ENCODE results near the gene TSPAN33.
"Not testable (repeated sequence)": the region's sequence is repeated elsewhere in the genome, so short reads cannot be mapped to it uniquely, and the experiment has no call there.

TSPAN33 gene

GRCh38 chr7:129173861-129174260 lies 29.4 kb downstream of the TSPAN33 start:
- DNase-seq, result not testable (repeated sequence)

GRCh38 chr7:129176916-129177710 lies 32.6 kb downstream of the TSPAN33 start:
- DNase-seq, result no peak

DNA sequence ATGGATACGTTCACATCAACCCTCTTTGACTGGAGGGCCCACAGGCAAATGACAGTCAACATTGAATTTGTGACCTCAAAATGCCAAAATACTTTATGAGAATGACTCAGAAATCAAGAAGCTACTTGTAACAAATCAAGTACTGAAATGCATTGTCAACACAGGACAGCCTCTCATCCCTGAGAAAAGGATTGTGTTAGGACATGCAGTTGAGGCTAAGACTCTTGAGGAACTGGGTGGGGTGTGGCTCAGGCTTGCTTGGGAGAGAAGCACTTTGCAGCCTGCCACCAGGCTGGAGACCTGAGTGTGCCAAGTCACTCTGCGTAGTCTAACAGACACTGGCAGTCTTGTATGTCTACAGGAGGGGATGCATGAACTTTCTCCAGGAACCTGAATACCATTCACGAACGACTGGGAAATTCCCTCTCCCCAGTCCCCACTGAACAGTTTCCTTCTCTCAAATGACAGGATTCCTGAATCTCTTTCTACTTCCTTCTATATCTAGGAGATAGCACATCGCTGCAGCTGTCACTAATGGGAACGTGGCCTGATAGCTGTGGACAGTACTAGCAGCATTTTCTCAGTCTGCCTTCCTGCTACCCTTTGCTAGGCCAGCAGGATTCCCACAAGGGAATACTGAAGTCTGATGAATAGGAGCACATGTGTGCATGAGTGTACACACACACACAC lies 40.6 kb downstream of the TSPAN33 start:
- peak; percentile 13 for DNase-seq

DNA sequence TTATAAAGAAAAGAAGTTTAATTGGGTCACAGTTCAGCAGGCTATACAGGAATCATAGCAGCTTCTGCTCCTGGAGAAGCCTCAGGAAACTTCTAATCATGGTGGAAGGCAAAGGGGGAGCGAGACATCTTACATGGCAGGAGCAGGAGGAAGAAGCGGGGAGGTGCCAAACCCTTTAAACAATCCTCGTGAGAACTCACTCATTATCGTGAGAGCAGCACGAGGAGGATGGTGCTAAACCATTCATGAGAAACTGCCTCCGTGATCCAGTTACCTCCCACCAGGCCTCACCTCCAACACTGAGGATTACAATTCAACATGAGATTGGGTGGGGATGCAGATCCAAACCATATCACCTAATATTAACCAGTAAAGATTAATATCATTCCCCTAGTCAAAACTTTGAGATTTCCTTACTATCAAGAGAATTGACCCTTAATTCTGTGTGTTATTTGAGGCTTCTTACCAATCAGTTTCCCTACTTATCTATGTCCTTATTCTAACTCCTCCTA lies 42.3 kb downstream of the TSPAN33 start:
- DNase-seq, result no peak

- no peak for DNase-seq
These were observed 43.3 kb downstream of the TSPAN33 start for GRCh38 chr7:129187681-129188371.

DNA sequence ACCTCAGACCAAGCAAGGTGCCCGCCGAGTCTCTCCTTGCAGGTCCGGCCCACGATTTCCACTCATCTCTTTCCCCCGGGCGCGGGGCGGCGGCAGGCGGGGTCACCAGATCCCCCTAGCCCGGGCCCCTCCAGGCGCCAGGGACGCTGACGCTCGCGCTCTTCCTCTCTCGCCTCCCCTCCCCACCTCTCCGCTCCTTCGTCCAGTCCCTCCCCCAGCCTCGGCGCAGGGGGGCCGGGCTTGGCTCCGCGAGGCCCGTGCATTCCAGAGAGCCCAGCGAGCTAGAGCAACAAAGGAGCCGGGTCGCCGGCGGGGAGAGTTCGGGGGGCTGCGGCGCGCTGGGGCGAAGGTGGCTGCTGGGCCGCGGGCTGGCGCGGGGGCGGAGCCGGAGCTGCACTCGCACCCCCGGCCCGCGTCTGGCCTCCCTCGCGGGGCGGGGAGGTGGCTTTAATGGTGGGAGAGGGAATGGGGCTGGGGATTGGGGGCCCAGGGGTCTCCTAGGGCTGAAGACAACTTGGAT lies 43.9 kb downstream of the TSPAN33 start, which contains the start of gene SMO:
Gene SMO (plus strand): TSS at position 262 of the 520 bp plus-strand sequence. CDS start 519 bp downstream, outside the sequence.
- DNase-seq, result peak; percentile 92

GRCh38 chr7:129188892-129189660 lies 44.6 kb downstream of the TSPAN33 start:
- peak; percentile 71 for DNase-seq

- no peak for DNase-seq
These were observed 45.3 kb downstream of the TSPAN33 start for GRCh38 chr7:129189661-129190310.

DNA sequence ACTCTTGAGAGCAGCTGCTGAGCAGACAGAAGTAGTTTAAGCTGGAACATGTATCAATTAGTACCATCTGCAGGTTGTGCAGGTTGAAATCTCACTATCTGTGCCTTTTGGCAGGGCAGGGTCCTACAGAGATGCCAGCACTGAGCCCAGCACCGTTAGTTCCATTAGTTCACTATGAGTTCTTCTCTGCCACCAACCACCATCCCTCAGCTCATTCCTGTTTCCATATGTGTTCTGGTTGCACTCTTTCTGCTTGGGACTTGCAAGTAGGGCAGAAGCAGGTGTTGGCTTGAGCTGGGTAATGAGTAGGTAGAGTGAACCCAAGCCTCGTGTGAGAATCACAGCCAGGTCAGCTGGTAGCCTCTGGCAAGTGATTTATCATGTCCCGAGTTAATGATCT lies 46.8 kb downstream of the TSPAN33 start:
- no peak for DNase-seq

- no peak for DNase-seq
These were observed 49.4 kb downstream of the TSPAN33 start for GRCh38 chr7:129193892-129194291.

DNA sequence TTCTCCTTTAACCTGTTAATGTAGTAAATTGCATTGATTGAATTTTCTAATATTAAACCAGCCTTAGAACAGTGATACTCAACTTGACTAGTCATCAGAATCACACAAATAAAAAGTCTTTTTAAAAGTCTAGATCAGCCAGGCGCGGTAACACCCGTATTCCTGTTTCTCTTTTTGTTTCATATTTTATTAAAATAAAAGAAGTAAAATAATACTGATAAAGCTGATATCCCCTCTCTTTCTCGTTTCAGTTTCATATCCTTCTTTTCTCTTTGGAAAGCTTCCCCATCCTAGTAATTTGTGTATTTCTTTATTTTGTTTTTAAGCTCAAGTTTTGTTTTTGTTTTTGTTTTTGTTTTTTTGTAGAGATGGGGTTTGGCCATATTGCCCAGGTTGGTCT lies 53.3 kb downstream of the TSPAN33 start:
- no peak for DNase-seq

DNA sequence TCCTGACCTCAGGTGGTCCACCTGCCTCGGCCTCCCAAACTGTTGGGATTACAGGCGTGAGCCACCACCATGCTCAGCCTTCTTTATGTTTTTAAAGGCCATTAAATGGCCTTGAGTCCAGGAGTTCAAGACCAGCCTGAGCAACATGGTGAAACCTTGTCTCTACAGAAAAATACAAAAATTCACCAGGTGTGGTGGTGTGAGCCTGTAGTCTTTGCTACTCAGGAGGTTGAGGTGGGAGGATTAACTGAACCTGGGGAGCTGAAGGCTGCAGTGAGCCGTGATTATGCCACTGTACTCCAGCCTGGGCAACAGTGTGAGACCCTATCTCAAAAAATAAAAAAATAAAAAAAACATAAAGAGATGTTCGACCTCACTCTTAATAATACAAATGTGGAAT lies 54.9 kb downstream of the TSPAN33 start:
- no peak for DNase-seq

GRCh38 chr7:129202058-129202777 lies 57.7 kb downstream of the TSPAN33 start:
- DNase-seq, result no peak

DNA sequence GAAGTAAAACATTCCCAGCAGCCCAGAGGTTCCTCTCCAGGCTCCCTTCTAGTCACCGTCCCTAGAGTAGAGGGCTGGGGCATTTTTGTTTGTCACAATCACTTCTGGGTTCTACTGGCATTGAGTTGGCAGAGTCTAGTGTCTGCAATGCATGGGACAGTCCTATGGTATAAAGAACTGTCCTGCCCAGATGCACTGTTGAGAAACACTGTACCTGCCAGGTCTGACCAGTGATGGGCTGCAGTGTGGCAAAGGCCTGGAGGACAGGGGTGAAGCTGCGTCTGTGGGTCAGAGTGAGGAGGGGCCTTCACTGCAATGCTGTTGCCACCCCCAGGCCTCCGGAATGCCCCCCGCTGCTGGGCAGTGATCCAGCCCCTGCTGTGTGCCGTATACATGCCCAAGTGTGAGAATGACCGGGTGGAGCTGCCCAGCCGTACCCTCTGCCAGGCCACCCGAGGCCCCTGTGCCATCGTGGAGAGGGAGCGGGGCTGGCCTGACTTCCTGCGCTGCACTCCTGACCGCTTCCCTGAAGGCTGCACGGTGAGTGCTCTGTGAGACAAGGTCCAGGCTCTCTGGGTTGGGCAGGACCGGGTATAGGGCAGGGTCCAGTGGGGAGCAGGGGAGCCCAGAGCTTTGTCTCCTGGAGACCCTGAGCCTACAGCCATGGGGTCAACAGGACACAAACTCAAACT lies 58.7 kb downstream of the TSPAN33 start:
- DNase-seq, result no peak

GRCh38 chr7:129205126-129205818 lies 60.8 kb downstream of the TSPAN33 start:
- DNase-seq, result no peak

GRCh38 chr7:129205987-129206785 lies 61.7 kb downstream of the TSPAN33 start:
- no peak for DNase-seq

DNA sequence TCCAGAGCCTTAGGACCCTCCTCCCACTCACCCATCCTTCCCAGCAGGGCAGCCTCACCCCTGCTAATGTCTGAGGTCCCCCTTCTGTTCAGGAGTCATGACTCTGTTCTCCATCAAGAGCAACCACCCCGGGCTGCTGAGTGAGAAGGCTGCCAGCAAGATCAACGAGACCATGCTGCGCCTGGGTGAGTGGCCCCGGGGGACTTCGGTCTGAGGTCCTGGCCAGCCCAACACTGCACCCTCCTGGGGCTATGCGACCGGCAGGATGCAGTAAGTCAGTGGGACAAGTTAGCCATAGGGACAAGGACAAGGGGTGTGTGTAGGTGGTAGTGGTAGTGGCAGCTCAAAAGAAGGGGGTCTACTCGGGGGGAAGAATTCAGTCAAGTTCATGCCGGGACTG lies 64.2 kb downstream of the TSPAN33 start:
- DNase-seq, result no peak

DNA sequence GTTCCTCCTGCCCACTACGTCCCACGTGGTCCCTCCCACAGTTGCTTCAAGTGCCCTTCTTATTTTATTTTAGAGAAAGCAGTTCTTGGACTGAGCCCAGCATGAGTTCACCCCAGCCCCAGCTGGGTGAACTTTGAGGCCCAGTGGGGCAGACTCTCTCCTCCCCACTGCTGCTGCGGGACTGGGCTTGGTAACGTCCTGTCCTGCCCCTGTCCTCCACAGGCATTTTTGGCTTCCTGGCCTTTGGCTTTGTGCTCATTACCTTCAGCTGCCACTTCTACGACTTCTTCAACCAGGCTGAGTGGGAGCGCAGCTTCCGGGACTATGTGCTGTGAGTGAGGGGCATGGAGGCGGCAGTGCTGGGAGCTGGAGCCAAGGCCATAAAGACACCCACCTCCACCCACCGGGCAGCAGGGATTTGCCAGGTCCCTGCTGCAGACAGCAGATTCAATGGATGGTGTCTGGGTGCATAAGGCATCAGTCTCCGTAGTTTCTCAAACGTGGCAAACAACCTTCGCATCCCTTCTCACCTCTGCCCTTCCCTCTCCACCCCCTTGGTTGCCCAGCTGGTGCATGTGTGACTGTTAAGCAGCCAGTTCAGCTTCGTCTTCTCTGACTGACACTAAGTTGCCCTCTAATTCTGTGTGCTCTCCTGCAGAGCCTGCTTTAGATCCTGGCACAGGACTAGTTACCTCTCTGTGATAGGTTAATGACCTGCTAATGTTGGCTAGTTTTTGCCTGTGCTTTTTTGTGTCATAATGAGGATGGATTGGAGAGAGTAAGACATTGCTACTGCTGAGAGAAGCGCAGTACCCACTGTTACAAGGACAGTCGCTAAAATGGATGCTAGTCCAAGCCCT lies 64.8 kb downstream of the TSPAN33 start:
- DNase-seq, result no peak
